Astrocyte (in vitro differentiated cells and primary cell): ENCODE results near the gene ABCF3. TPM values are rescaled to one million over a fixed set of nuclear protein-coding genes. Genes with fewer than 3 reads are reported as not detected.
A peak's percentile ranks its signal among the peaks of the same experiment; 100 is the strongest.

Experiments used
- DNase-seq: peaks from one replicate; pipeline ENCODE4 v3.0.0-alpha.2; 2010; ENCODE audit warnings: low read depth
- FAIRE-seq: peaks from 2 replicates; lab custom pipeline; 2011; peaks lifted over from hg19 to GRCh38; lab: Jason Lieb, UNC
- H2AFZ ChIP-seq: 2 replicates; pipeline ENCODE4 v1.6.0; 2012; ENCODE audit warnings: low read depth, low read length, inconsistent platforms
- H3K27ac ChIP-seq: 2 replicates; pipeline ENCODE4 v1.5.1; 2011; ENCODE audit warnings: low read depth, low read length, inconsistent platforms
- H3K27me3 ChIP-seq: 2 replicates; pipeline ENCODE4 v1.6.0; 2011; ENCODE audit warnings: low read length, inconsistent platforms; ENCODE audit not compliant: insufficient read depth
- H3K36me3 ChIP-seq: 2 replicates; pipeline ENCODE4 v1.5.1; 2011; ENCODE audit warnings: low read length, inconsistent platforms; ENCODE audit not compliant: insufficient read depth
- H3K4me1 ChIP-seq: 2 replicates; pipeline ENCODE4 v1.5.1; 2011; ENCODE audit warnings: low read length, inconsistent platforms; ENCODE audit not compliant: insufficient read depth
- H3K4me2 ChIP-seq: 2 replicates; pipeline ENCODE4 v1.6.0; 2012; ENCODE audit warnings: low read length, inconsistent platforms
- H3K4me3 ChIP-seq: 2 replicates; pipeline ENCODE4 v1.5.1; 2011; ENCODE audit warnings: low read depth, mild to moderate bottlenecking, low read length, inconsistent platforms; ENCODE audit not compliant: insufficient read depth
- H3K79me2 ChIP-seq: 2 replicates; pipeline ENCODE4 v1.6.0; 2012; ENCODE audit warnings: mild to moderate bottlenecking, low read length, inconsistent platforms; ENCODE audit not compliant: insufficient read depth
- H3K9ac ChIP-seq: 2 replicates; pipeline ENCODE4 v1.6.0; 2012; ENCODE audit warnings: mild to moderate bottlenecking, low read length, inconsistent platforms
- H3K9me3 ChIP-seq: 2 replicates; pipeline ENCODE4 v1.5.1; 2012; ENCODE audit warnings: low read depth, mild to moderate bottlenecking, low read length, inconsistent platforms; ENCODE audit not compliant: insufficient read depth
- H4K20me1 ChIP-seq: 2 replicates; pipeline ENCODE4 v1.6.0; 2012; ENCODE audit warnings: low read length, inconsistent platforms; ENCODE audit not compliant: insufficient read depth
- H3K27ac Mint-ChIP-seq: one replicate; pipeline ENCODE4 v1.8.0; 2021; ENCODE audit warnings: mild to moderate bottlenecking, mixed read lengths; ENCODE audit not compliant: unreplicated experiment
- H3K27me3 Mint-ChIP-seq: one replicate; pipeline ENCODE4 v1.8.0; 2021; ENCODE audit warnings: low read depth, mixed read lengths; ENCODE audit not compliant: unreplicated experiment
- H3K36me3 Mint-ChIP-seq: one replicate; pipeline ENCODE4 v1.8.0; 2021; ENCODE audit warnings: low read depth, mixed read lengths; ENCODE audit not compliant: unreplicated experiment
- H3K4me1 Mint-ChIP-seq: one replicate; pipeline ENCODE4 v1.8.0; 2021; ENCODE audit warnings: low read depth, mixed read lengths; ENCODE audit not compliant: unreplicated experiment
- H3K4me3 Mint-ChIP-seq: one replicate; pipeline ENCODE4 v1.8.0; 2021; ENCODE audit warnings: mild to moderate bottlenecking, moderate library complexity, mixed read lengths; ENCODE audit not compliant: unreplicated experiment
- H3K9me3 Mint-ChIP-seq: one replicate; pipeline ENCODE4 v1.8.0; 2021; ENCODE audit warnings: mild to moderate bottlenecking, mixed read lengths; ENCODE audit not compliant: unreplicated experiment
- EZH2 ChIP-seq: IDR thresholded peaks from 2 replicates; pipeline ENCODE4 v1.6.1; 2012; ENCODE audit warnings: mild to moderate bottlenecking, low read length, inconsistent platforms; ENCODE audit not compliant: insufficient read depth
- total RNA-seq: library from RNA; stranded (reverse); gene quantifications from 2 replicates; pipeline ENCODE4 v1.2.1, GENCODE V29; 2021
- TF ChIP-seq, protein P1 (sequence below): IDR thresholded peaks from 2 replicates; pipeline ENCODE4 v1.5.1; 2011; ENCODE audit warnings: low read depth, mild to moderate bottlenecking, inconsistent platforms, low read length, moderate library complexity; ENCODE audit not compliant: insufficient read depth

Gene ABCF3
- total RNA-seq, 1 donor from 2014 or later: 70.9 TPM

DNA sequence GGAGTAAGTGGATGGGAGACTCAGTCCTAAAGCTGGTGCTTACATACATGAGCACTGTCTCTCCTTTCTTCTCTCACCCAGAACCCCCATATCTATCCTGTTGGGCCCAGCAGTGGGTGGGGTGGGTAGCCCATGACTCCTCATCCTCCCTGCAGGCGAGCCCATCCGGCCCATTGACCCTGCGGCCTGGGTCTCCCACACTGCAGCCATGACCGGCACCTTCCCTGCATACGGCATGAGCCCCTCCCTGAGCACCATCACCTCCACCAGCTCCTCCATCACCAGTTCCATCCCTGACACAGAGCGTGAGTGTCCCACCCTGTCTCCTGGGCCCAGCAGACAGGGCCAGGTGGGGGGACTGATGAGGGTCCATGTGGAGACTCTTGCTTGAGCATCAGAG lies 19.3 kb upstream of the ABCF3 start:
- Histone ChIP-seq H3K4me2 (no peak overlapping the region), H4K20me1 (peaks cover 76% of the 10 kb centered on the region), H3K27ac (no peak overlapping the region), H3K36me3 (peaks cover 41% of the 10 kb centered on the region), H3K9ac (no peak overlapping the region), H3K79me2 (peaks cover 53% of the 10 kb centered on the region), H3K9me3 (no peaks in the 10 kb centered on the region), H3K27me3 (no peaks in the 10 kb centered on the region), H2AFZ (no peak overlapping the region), H3K4me1 (peaks cover 32% of the 10 kb centered on the region), H3K4me3 (no peak overlapping the region)
- DNase-seq (no peak), FAIRE-seq (no peak)
- peak overlapping the region; percentile 34 for H3K4me3 Mint-ChIP-seq
- H3K27ac Mint-ChIP-seq: no peak overlapping the region
- no peaks in the 10 kb centered on the region for H3K27me3 Mint-ChIP-seq
- TF ChIP-seq EZH2: no peak
- TF ChIP-seq, protein P1, sequence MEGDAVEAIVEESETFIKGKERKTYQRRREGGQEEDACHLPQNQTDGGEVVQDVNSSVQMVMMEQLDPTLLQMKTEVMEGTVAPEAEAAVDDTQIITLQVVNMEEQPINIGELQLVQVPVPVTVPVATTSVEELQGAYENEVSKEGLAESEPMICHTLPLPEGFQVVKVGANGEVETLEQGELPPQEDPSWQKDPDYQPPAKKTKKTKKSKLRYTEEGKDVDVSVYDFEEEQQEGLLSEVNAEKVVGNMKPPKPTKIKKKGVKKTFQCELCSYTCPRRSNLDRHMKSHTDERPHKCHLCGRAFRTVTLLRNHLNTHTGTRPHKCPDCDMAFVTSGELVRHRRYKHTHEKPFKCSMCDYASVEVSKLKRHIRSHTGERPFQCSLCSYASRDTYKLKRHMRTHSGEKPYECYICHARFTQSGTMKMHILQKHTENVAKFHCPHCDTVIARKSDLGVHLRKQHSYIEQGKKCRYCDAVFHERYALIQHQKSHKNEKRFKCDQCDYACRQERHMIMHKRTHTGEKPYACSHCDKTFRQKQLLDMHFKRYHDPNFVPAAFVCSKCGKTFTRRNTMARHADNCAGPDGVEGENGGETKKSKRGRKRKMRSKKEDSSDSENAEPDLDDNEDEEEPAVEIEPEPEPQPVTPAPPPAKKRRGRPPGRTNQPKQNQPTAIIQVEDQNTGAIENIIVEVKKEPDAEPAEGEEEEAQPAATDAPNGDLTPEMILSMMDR: no peak
- peaks cover 44% of the 10 kb centered on the region for H3K36me3 Mint-ChIP-seq
- no peaks in the 10 kb centered on the region for H3K9me3 Mint-ChIP-seq
- H3K4me1 Mint-ChIP-seq: peaks cover 23% of the 10 kb centered on the region

DNA sequence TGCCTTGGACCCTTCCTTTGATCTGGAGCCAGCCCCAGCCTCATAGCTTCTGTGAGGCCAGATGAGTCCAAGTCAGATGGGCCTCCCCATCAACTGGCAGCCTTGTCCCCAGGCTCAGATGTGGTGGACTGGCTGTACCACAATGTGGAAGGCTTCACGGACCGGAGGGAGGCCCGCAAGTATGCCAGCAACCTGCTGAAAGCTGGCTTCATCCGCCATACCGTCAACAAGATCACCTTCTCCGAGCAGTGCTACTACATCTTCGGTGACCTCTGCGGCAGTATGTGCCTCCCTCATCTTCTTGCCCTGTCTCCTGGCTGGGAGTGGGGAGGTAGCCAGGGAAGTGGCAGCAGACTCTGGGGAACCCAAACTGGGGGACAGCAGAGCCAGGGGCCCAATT lies 18.2 kb upstream of the ABCF3 start:
- H3K4me3 Mint-ChIP-seq: no peak overlapping the region
- no peak overlapping the region for H2AFZ ChIP-seq
- no peak for DNase-seq
- H4K20me1 ChIP-seq: peaks cover 70% of the 10 kb centered on the region
- no peaks in the 10 kb centered on the region for H3K9me3 ChIP-seq
- H3K27ac ChIP-seq: peak overlapping the region; percentile 90
- H3K4me1 ChIP-seq: peaks cover 38% of the 10 kb centered on the region
- no peaks in the 10 kb centered on the region for H3K27me3 Mint-ChIP-seq
- no peaks in the 10 kb centered on the region for H3K9me3 Mint-ChIP-seq
- peak overlapping the region; percentile 59 for H3K4me2 ChIP-seq
- H3K4me1 Mint-ChIP-seq: peaks cover 30% of the 10 kb centered on the region
- H3K9ac ChIP-seq: peak overlapping the region; percentile 61
- no peak for TF ChIP-seq EZH2
- TF ChIP-seq, protein P1: no peak
- H3K27ac Mint-ChIP-seq: no peak overlapping the region
- H3K27me3 ChIP-seq: no peaks in the 10 kb centered on the region
- FAIRE-seq: no peak
- H3K4me3 ChIP-seq: no peak overlapping the region
- peaks cover 41% of the 10 kb centered on the region for H3K36me3 ChIP-seq
- peaks cover 42% of the 10 kb centered on the region for H3K79me2 ChIP-seq
- H3K36me3 Mint-ChIP-seq: peaks cover 43% of the 10 kb centered on the region

DNA sequence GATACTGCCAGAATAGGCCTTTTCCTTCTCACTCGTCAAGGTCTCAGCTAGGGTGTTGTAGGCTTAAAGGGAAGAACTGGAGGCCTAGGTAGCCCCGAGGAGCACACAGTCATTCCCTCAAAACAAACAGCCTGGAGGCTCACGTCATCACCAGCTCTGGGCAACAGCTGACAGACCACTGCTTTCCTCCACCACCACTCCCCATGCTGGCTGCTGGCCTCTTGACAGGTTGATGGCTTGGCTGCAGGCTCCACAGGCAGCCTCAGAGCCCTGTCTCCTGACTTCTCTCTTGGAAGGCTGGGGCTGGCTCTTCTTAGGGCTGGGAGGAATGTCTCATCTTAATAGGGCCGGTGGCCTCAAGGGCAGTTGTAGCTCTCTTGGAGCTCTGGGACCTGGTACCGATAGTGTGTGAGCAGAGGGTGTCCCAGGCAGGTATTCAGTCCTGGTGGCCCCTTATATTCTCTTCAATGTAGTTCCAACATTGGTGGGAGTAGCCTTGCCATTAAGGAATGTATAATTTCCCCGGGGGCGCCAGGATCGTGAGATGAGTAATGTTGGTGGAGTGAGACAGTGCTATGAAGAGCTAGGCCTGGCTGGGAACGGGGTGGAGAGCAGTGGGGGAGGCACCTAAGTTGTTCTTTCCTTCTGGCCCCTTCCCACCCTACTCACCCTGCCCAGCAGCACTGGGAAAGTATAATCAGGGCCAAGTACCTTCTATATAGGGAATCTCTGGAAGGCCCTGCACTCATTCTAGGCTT lies 17.5 kb upstream of the ABCF3 start:
- no peaks in the 10 kb centered on the region for H3K9me3 Mint-ChIP-seq
- Histone ChIP-seq H3K27me3 (no peaks in the 10 kb centered on the region), H3K79me2 (peaks cover 34% of the 10 kb centered on the region), H3K9me3 (no peaks in the 10 kb centered on the region), H3K27ac (peak overlapping the region; percentile 90), H3K4me1 (peaks cover 45% of the 10 kb centered on the region), H3K4me2 (peak overlapping the region; percentile 59), H3K36me3 (peaks cover 38% of the 10 kb centered on the region), H3K9ac (peak overlapping the region; percentile 61), H3K4me3 (no peak overlapping the region), H4K20me1 (peaks cover 67% of the 10 kb centered on the region), H2AFZ (no peak overlapping the region)
- peak overlapping the region; percentile 54 for H3K4me3 Mint-ChIP-seq
- DNase-seq (peak; percentile 85), FAIRE-seq (no peak)
- peaks cover 35% of the 10 kb centered on the region for H3K4me1 Mint-ChIP-seq
- H3K27ac Mint-ChIP-seq: peak overlapping the region; percentile 58
- H3K27me3 Mint-ChIP-seq: no peaks in the 10 kb centered on the region
- peaks cover 45% of the 10 kb centered on the region for H3K36me3 Mint-ChIP-seq
- TF ChIP-seq, protein P1: no peak
- no peak for TF ChIP-seq EZH2
